ENCODE measurements around the gene PDZD2. TPM values are rescaled to one million over a fixed set of nuclear protein-coding genes. Genes with fewer than 3 reads are reported as not detected.

The PDZD2 gene
- polyA plus RNA-seq, 5 donors = 13.6 to 22.4 (median 16.5) TPM

DNA sequence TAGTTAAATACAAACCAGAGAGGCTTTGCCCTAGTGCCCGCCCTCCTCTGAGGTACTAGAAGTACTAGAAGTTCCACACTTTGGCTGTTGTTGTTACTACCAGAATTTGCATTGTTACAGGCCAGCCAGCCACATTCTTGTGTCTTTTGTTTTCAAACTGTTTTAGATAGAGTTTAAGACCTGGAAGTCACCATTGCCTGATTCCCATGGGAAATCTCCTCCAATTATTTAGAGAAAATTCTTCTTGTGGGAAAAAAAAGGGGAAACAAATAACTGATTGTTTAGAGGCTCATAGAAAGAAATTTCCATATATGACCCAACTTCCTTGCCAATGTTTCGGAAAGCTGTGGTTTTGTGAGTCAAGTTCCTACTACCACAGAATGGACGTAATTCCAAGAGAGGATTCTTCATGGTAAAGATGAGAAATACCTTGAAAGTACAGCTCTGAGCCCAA is 282.9 kb downstream of the PDZD2 start:
- no peak for DNase-seq

- DNase-seq = no peak
Measured at GRCh38 chr5:31924005-31924404, 285.1 kb downstream of the PDZD2 start.

DNA sequence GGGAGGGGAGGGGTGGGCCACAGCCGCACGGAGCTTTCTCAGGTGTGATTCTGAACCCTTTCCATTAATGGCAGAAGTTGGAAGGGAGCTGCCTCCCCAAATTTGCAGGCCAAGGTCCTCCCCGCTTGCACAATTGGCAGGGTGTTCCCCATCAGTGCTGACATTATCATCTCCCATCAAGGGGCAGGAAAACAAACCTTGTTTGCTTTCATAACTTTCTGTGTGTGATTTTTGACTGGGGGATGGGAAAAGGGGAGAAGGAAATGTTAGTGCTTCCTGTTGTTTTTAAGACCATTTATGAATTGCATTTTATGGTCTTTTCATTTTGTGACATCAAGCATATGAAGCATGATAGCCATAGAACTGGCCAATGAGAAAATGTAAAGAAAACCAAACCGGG is 292.9 kb downstream of the PDZD2 start:
- no peak for DNase-seq

DNA sequence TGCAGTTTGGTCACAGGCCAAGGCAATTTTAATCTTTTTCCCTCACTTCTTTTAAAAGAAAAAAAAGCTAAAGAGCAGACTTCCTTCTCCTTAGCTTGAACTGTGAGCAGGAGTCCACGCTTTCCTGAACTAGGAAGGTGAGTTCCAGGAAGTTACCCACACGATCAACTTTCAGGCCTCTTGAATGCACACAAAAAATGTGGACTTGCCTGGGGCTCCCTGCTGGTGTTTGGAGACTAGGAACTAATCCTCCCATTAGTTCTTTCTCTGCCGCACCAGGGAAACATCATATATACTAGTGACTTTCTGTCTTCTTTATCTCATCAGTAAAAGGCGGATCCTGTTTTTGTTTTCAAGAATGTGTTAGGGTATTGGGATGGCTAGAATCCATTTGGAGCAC is 295.2 kb downstream of the PDZD2 start:
- DNase-seq = no peak

GRCh38 chr5:31935496-31936369 is 296.8 kb downstream of the PDZD2 start:
- no peak for DNase-seq

DNA sequence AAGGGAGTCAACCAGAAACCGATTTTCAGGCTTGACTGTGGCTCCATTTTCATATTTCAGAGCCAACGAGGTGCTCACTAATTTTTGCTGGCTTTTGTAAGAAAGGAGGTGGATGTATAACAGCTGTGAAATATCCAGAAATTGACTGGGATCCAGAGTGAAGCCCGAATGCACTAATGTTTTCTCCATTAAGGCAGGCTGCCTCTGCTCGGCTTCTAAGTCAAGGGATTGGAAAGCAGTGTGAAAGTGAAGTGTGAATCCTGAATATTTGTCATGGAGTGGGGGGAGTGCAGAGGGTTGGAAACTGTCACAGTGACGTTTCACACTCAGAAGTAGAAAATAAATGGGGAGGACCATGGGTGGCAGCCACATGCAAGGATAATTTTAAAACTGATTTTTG is 297.8 kb downstream of the PDZD2 start:
- peak in 1 of 2 donors; percentile 40 for DNase-seq

DNA sequence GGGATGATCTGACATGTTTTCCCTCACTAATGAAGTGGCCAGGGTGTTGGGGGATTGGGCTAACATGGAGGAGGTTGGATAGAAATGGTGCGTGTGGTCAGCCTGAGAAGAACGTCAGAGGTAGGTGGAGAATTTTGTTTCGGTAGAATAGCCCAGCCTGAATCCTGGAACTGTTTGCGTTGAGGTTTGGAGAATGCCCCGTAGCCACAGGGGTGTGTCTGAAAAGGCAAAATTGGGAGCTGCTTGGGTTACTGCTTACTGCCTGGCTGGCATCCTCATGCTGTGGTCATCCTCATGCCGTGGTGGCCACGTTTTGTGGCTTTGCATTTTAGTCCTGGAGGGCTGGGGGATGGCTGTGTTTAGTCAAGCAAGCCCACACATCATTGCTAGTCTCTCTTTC is 298.3 kb downstream of the PDZD2 start:
- DNase-seq = no peak

DNA sequence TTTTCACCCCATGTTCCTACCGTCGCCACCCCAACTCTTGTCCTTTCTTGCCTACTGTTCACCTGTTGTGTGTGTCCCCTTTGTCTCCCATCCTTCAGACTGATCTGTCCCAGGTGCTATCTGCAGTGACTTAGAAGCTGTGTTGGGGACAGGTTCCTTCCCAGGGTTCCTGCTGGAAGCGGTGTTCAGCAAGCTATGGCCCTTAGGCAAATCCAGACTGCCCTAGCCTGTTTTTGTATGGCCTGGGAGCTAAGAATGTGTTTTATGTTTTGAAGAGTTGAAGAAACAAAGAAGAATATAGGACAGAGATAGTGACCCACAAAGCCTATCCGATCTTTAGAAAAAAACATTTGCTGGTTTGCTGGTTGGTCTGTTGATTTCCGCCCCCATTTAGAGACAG is 298.8 kb downstream of the PDZD2 start:
- no peak for DNase-seq

GRCh38 chr5:31939151-31939550 is 300.2 kb downstream of the PDZD2 start:
- no peak for DNase-seq

DNA sequence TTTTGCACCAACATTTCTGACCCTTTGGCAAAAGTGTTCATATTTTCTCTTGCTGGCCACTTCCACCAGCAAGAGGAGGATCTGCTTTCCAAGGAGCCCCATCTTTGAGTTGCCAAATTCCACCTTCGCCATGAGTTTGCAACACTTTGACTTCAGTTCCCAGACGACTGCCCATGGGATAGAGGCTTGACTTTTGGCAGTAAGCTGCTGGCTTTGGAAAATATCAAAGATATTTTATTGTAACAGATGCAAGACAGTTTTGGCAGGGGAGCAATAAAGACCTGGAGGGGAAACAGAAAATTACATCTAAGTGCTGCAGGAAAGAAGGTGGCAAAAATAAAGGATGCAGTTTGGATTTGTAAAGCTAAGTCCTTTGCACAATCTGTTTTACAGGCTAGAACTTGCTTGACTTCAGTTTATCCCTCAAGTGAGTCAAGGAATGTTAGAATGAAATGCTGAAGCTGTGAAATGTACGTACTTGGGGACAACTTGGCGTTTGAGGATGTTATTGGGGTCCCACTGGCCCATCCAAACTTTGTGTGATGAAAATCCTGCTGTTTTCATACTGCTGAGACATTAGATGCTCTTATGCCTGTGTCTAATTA is 302.3 kb downstream of the PDZD2 start:
- DNase-seq = no peak

GRCh38 chr5:31942546-31942945 is 303.6 kb downstream of the PDZD2 start:
- no peak for DNase-seq

GRCh38 chr5:31944684-31945445 is 305.9 kb downstream of the PDZD2 start:
- DNase-seq = no peak

- no peak for DNase-seq
Measured at GRCh38 chr5:31948006-31948405, 309.1 kb downstream of the PDZD2 start.

GRCh38 chr5:31952067-31952466 is 313.1 kb downstream of the PDZD2 start:
- peak in 1 of 2 donors; percentile 34 for DNase-seq

DNA sequence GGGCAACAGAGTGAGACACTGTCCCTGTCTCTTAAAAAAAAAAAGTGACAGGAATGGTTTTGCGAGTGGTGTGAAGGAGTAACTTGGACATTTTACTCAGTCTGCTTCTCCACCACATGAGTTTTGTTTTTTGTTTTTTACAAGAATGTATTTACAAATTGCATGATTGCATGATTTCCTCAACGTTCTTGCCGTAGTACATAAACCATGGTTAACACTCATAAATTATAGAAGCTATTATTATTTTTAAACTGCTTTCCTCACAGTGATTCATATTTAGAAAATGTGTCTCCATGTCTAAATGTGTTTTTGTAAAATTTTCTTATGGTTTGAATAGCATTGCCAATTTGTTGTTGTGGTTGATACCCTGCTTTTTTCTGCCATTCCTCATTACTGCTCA is 315.2 kb downstream of the PDZD2 start:
- no peak for DNase-seq

DNA sequence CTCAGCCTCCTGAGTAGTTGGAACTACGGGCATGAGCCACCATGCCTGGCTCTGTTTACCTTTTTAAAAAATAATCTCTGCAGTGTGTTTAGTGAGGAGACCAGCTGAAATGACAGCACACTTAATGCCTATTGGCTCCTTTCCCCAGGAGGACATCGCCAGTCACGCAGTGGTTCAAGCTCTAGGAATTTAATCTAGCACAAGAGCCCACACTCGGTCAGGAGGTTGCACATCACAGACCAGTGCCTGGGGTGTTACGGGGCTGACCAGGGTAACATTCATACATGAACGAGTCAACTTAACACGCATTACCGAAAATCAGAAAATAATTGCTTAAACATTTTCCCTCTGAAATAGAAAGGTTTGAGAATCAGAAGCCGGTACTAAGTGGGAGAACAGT is 318.2 kb downstream of the PDZD2 start:
- DNase-seq = no peak

DNA sequence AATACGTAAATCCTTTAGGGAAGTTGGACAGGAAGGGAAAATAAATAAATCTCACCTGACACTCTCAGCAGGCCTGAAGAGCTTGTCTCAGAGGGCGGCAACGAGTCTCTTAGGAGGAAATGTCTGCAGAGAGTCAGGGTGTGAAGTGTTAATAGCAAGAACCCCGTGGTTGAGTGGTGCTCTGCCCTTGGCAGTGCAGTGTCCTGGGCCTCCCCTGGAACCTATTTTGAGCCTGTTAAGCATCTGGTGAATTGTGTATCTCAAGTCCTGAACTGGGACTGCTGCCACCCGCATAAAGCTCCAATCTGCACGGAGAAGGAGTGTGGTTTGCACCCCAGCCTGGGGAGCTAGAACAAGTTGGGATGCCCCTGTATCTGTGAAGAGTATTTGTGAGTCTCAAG is 323.4 kb downstream of the PDZD2 start:
- DNase-seq = peak; percentile 22 to 29

- DNase-seq = peak; percentile 24 to 32
Measured at GRCh38 chr5:31962871-31963307, 324.0 kb downstream of the PDZD2 start.

DNA sequence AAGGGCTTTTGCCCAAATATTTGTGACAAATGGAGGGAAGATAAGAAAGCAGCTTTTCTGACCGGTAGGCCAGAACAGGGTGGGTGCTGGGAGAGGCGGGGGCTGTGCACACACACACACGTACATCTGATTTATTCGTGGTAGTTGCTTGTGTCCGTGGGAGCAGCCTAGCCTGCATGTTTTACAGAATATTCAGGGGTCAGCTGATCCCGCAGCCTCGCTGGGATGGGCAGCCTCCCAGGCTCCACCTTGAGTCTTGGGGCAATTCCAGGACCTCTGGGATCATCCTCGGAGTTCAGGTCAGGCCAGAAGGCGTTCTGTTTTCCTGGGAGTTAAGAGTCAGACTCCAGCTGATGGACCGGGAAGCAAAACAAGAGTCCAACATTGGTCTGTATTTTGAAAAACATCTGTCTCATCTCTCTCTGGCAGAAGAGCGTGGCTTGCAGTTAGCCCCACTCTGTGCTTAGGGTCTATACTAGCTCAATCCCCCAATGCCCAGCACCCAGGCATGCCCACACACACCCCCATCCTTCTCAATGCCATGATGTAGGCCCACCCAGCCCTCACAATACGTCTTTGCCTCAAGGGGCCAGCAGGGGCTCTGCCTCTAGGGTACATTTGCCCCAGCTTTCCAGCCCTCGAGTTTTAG is 324.6 kb downstream of the PDZD2 start:
- DNase-seq = no peak

- DNase-seq = no peak
Measured at GRCh38 chr5:31964007-31964360, 325.1 kb downstream of the PDZD2 start.

GRCh38 chr5:31965227-31965626 is 326.3 kb downstream of the PDZD2 start:
- no peak for DNase-seq

DNA sequence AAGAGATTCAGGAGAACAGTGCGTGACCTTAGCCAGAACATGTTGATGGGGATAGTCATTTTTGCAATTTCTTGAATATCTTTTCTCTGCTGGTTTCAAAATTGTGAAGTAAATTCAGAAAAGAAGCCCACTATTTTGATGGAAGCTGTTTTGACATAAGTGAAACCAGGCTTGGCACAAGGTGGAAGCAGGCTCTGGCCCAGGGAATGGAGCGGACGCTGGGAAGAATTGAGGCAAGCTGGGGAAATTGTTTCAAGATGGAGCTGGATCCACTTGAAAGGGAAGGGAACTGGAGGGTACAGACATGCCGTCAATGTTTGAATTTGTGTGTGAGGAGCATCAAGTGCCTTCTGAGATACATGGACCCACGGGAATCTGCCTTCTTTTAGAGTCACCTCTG is 328.0 kb downstream of the PDZD2 start:
- DNase-seq = no peak
